T-helper 1 cell (primary cell): Measurements from ENCODE around the gene GPR39.

Experiments
- DNase-seq, 5 donors: peaks; one replicate each; pipeline ENCODE4 v3.0.0-alpha.2; 2012 to 2020

GPR39 gene

GRCh38 chr2:132681766-132682165 lies 265.2 kb downstream of the GPR39 start:
- no peak for DNase-seq

- no peak for DNase-seq
Measured at GRCh38 chr2:132690664-132691303, 274.2 kb downstream of the GPR39 start.

GRCh38 chr2:132691556-132691955 lies 275.0 kb downstream of the GPR39 start:
- DNase-seq: no peak

- no peak for DNase-seq
Measured at GRCh38 chr2:132692816-132693215, 276.2 kb downstream of the GPR39 start.
